HG03378 (cell line): ENCODE measurements around the gene MTNR1B.

Experiments used
- ATAC-seq: cut with Tn5 transposase; IDR thresholded peaks from one replicate; pipeline ENCODE4 v1.9.1; 2021; ENCODE audit warnings: mild to moderate bottlenecking, moderate library complexity; ENCODE audit not compliant: unreplicated experiment

MTNR1B gene

GRCh38 chr11:92977401-92977800, 8.0 kb downstream of the MTNR1B start:
- ATAC-seq: no peak

DNA sequence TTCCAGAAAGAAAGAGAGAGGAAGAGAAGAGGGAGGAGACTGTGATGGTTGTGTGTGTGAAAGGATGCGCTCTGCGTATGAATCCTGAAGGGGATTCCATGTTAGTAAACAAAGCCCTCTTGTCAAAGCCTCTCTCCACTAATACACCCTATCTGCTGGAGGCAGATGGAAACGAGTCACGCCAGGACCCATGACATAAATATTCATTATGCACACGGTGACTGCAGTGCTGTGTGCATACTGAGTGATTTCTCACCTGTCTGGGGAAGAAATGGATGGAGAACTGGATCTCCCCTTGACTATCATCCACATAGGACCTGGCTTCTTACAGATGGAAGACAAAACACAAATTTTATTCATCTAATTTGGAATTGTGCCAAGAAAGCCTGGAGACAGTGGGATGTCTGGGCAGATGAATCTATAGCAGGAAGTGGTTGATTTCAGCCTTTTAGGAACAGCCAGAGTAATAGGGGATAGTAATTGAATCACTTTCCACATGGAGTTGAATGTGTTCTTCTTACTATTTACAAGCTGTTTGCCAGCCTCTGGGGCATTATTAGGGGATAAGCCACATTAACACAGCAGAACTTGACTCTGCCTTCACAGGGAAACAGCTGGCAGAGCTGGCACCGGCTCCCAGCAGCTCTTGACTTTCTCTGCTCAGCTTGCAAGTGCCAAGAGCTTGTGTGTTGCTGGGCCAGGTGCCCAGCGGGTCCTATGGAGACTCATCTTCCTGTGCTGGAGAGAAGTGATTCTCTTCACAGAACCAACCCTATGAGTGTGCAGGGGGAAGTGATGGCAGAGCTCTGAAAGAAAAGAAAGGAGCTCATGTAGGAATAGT, 9.0 kb downstream of the MTNR1B start:
- no peak for ATAC-seq

GRCh38 chr11:92979176-92979575, 9.7 kb downstream of the MTNR1B start:
- no peak for ATAC-seq

GRCh38 chr11:92980312-92980711, 10.9 kb downstream of the MTNR1B start:
- ATAC-seq: no peak

DNA sequence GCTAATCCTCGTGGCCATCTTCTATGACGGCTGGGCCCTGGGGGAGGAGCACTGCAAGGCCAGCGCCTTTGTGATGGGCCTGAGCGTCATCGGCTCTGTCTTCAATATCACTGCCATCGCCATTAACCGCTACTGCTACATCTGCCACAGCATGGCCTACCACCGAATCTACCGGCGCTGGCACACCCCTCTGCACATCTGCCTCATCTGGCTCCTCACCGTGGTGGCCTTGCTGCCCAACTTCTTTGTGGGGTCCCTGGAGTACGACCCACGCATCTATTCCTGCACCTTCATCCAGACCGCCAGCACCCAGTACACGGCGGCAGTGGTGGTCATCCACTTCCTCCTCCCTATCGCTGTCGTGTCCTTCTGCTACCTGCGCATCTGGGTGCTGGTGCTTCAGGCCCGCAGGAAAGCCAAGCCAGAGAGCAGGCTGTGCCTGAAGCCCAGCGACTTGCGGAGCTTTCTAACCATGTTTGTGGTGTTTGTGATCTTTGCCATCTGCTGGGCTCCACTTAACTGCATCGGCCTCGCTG, 12.1 kb downstream of the MTNR1B start:
- ATAC-seq: no peak

DNA sequence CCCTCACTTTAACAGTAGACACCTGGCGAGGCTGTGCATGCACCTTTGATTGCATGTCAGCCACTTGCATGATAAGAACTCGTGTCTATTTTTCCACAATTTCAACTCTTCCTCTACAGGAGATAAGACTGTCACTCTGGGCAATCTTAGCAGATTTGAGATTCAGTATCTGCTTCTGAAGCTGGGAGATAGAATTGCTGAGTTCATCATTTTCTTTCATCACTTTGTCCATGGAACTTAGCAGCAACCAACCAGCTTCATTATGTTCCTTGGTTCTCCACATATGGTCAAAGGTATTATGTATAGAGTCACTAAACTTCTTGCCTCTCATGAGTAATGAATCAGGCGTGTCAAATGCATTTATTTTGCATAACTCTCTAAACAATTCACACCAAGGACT, 17.1 kb downstream of the MTNR1B start:
- ATAC-seq: no peak

- no peak for ATAC-seq
Measured at GRCh38 chr11:92993004-92993403, 23.6 kb downstream of the MTNR1B start.

- ATAC-seq: no peak
Measured at GRCh38 chr11:93000511-93001476, 31.3 kb downstream of the MTNR1B start.

DNA sequence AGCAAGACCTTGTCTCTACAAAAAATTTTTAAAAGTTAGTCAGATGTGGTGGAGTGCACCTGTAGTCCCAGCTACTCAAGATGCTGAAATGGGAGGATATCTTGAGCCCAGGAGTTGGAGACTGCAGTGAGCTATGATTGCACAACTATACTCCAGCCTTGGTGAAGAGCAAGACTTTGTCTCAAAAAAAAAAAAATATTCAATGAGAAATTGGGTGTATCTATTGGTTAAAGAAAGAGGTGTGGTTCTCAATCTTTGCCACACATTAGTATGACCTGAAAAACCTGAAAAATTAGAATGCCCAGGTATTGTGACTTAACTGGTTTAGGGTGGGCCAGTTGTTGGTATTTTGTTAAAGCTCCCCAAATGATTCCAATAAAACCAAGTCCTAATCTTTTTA, 32.4 kb downstream of the MTNR1B start:
- ATAC-seq: no peak

DNA sequence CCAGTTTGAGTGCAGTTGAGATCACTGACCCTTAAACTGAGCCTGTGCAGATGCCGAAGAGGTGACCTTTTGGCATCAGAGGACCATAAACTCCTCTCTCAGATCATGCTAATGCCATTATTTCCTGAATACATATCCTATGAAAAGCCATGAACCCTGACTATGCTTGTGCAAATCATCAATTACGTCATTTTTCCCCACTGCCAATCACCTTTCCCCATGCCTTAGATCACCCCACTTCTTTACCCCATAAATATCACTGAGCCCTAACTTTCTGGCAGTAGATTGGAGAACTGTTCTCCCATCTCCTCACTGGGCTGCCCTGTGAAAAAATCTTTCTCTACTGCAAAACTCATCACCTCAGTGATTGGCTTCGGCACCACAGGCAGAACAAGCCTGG, 32.9 kb downstream of the MTNR1B start:
- no peak for ATAC-seq

DNA sequence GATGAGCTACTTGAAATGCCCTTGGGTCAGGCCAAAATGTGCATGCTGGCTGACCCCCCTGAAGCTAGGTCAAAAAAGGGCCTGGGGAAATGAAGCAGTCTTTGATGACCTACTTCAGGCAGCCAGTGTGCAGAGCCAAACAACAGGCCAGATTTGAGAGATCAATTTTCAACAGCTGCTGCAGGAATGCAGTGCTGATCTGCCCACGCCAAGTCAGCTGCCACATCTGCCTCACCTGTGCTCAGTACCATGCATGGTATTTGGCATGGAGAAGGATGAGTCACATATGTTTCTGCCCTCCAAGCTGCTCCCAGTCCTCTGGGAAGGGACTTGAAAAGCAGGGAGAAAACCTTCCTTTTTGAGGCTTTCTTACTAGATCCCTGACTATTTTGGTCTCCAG, 35.8 kb downstream of the MTNR1B start:
- no peak for ATAC-seq

GRCh38 chr11:93013646-93014045, 44.2 kb downstream of the MTNR1B start:
- no peak for ATAC-seq

DNA sequence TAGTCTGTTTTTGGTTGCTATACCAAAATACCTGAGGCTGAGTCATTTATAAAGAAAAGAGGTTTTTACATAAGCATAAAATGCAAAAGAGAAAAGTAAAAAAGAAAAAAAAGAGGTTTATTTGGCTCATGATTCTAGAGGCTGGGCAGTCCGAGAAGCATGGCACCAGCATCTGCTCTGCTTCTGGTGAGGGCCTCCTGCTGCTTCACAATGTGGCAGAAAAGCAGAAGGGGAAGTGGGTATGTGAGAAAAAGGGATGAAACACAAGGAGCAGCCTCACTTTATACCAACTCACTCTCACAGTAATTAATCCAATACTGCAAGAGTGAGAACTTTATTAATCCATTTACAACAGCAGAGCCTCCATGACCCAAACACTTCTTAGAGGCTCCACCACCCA, 47.1 kb downstream of the MTNR1B start:
- no peak for ATAC-seq

- ATAC-seq: no peak
Measured at GRCh38 chr11:93017821-93018690, 48.6 kb downstream of the MTNR1B start.

DNA sequence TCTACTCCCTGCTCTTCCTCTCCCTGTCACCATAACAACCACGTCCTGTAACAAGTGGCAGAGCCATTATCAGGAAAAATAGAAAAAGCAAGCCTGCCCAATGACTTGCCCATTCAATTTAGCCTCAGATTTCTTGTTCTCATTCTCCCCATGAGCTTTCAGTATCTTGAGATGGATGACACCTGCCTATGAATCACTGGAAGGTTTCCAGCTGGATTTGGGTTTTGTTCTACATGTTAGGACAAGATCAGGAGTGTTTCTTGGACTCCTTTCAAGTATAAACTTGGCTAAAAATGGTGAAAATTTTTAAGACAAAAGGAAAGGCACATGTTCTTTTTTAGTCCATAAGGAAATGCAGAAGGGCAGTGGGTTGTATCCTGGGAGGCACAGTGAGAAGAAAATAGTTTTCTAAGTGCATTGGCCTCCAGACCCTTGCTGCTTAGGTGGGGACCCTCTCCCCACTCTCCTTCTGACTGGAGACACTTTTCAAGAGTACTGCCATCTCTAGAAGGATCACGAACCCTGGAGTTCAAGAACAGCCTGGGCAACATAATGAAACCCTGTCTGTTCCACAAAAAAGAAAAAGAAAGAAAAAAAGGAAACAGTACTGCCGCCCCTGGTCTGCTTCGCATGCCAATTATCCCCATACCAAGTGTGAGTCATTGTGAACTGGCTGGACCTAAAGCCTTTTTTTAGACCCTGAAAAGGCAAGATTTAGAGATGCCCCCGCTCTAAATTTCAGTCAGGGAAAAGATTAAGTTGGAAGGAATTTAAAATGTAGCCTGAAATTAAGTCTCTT, 51.0 kb downstream of the MTNR1B start:
- ATAC-seq: no peak

DNA sequence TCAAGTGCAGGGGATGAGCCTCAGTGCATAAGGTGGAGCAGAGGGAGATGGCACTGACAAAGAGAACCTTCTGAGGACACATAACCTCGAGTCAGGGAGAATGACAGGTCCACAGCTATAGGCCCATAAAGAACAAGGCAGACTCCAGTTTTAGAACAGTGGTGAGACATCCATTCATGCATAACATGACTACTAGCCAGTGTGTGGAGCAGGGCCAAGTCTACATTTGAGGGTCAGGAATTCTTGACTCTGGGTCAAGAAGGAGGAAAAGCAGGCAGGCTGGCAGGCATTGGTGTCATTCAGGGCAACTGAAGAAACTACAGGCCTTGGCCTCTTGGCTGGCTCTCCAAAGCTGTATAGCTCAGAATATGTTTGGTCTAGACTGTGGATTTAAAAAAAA, 54.9 kb downstream of the MTNR1B start:
- no peak for ATAC-seq

GRCh38 chr11:93025558-93026255, 56.3 kb downstream of the MTNR1B start:
- no peak for ATAC-seq

DNA sequence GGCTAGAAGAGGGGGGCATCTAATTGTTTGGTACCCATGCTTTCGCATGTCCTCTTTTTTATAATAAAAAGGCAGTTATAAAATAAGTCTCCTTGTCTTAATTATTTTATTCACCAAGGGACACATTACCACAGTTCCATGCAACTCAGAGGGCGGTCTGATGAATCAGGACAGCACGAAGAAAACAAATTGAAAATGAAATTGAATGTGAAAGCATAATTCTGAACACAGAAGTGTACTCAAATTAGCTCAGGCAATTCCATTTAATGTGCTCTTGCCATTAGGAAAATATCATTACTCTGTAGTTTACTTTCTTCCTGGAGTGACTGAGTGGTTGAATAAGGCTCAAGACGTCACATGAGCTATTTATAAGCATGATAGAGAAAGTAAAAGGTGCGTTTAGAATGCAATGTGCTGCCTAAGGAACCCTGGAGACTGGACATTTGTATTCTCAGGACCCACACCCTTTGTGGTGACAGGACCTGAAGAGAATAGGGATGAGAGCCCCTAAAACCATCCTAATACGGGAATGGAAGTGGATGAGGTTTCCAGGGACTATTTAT, 59.6 kb downstream of the MTNR1B start:
- ATAC-seq: no peak

DNA sequence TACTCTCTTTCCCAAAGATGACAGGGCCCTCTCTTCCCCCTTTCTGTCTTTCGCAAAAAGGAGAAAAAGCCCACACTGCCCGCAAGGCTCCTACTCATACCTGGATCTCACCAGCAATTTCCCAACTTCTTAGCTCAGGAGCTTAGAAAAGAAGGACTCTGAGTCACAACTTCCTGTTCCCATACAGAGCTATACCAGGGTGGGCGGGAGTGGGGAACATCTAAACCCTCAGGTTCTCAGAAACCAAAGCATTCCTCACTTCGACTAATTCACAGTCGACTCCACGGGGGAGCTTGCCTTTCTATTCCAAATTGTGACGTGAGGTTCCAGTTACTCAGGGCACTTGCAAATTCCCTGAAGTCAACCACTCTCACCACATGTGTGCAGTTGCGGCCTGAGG, 61.9 kb downstream of the MTNR1B start:
- ATAC-seq: no peak
